GM23338 (cell line): Measurements from ENCODE around the gene ABHD5. TPM values are rescaled to one million over a fixed set of nuclear protein-coding genes. Genes with fewer than 3 reads are reported as not detected.

ENCODE experiments used
- ATAC-seq: fragments of 200-7000 bp; cut with Tn5 transposase; 3 replicates; pipeline ENCODE4 v1.9.1; 2020
- DNase-seq: peaks from one replicate; pipeline ENCODE4 v3.0.0-alpha.2; 2015; ENCODE audit warnings: low spot score
- H2AFZ ChIP-seq: fragments of 200-600 bp; sonication (generic); 2 replicates; pipeline ENCODE4 v1.8.0; 2016; ENCODE audit warnings: antibody characterized with exemption, mild to moderate bottlenecking, moderate library complexity
- H3F3A ChIP-seq: fragments of 200-600 bp; sonication (generic); replicated peaks from 2 replicates; pipeline ENCODE4 v1.8.0; 2017; ENCODE audit warnings: antibody characterized with exemption, mixed run types, low read depth
- H3K27ac ChIP-seq: fragments of 200-600 bp; sonication (generic); 2 replicates; pipeline ENCODE4 v1.6.1; 2016; ENCODE audit warnings: low read depth
- H3K27me3 ChIP-seq: fragments of 200-600 bp; sonication (generic); 2 replicates; pipeline ENCODE4 v1.8.0; 2016; ENCODE audit warnings: mild to moderate bottlenecking, mixed run types, moderate library complexity; ENCODE audit not compliant: insufficient read depth
- H3K36me3 ChIP-seq: fragments of 200-600 bp; sonication (generic); 2 replicates; pipeline ENCODE4 v1.8.0; 2016; ENCODE audit warnings: mild to moderate bottlenecking; ENCODE audit not compliant: insufficient read depth
- H3K4me1 ChIP-seq: fragments of 200-600 bp; sonication (generic); 2 replicates; pipeline ENCODE4 v1.8.0; 2016; ENCODE audit warnings: mild to moderate bottlenecking, moderate library complexity; ENCODE audit not compliant: insufficient read depth
- H3K4me2 ChIP-seq: fragments of 200-600 bp; sonication (generic); 2 replicates; pipeline ENCODE4 v1.7.1; 2017; ENCODE audit warnings: mixed run types
- H3K4me3 ChIP-seq: fragments of 200-600 bp; sonication (generic); 2 replicates; pipeline ENCODE4 v1.6.1; 2016; ENCODE audit warnings: mixed run types
- H3K79me2 ChIP-seq: fragments of 200-600 bp; sonication (generic); replicated peaks from 2 replicates; pipeline ENCODE4 v1.8.0; 2017; ENCODE audit warnings: mild to moderate bottlenecking; ENCODE audit not compliant: insufficient read depth
- H3K9me2 ChIP-seq: fragments of 200-600 bp; sonication (generic); 2 replicates; pipeline ENCODE4 v1.8.0; 2017; ENCODE audit not compliant: insufficient read depth
- H4K20me1 ChIP-seq: fragments of 200-600 bp; sonication (generic); replicated peaks from 2 replicates; pipeline ENCODE4 v1.8.0; 2017; ENCODE audit warnings: mild to moderate bottlenecking; ENCODE audit not compliant: insufficient read depth
- H3K27ac Mint-ChIP-seq: 2 replicates; pipeline ENCODE4 v1.8.0; 2020; ENCODE audit warnings: inconsistent platforms, mild to moderate bottlenecking, moderate library complexity, mixed read lengths
- H3K27me3 Mint-ChIP-seq: 3 replicates; pipeline ENCODE4 v1.8.0; 2022; ENCODE audit warnings: low read depth, mild to moderate bottlenecking, moderate library complexity, mixed read lengths, inconsistent platforms; ENCODE audit not compliant: insufficient read depth, poor library complexity
- H3K36me3 Mint-ChIP-seq: 3 replicates; pipeline ENCODE4 v1.8.0; 2021; ENCODE audit warnings: low read depth, mild to moderate bottlenecking, inconsistent platforms, moderate library complexity, mixed read lengths
- H3K4me1 Mint-ChIP-seq: 3 replicates; pipeline ENCODE4 v1.8.0; 2020; ENCODE audit warnings: mild to moderate bottlenecking, inconsistent platforms, mixed read lengths
- H3K4me3 Mint-ChIP-seq: 3 replicates; pipeline ENCODE4 v1.8.0; 2021; ENCODE audit warnings: moderate library complexity, mild to moderate bottlenecking, inconsistent platforms, mixed read lengths
- H3K9me3 Mint-ChIP-seq: 3 replicates; pipeline ENCODE4 v1.8.0; 2020; ENCODE audit warnings: moderate library complexity, mild to moderate bottlenecking, inconsistent platforms, mixed read lengths
- CREB1 ChIP-seq: fragments of 250-450 bp; sonication (Bioruptor Pico); IDR thresholded peaks from 2 replicates; pipeline ENCODE4 v1.5.0; 2020; ENCODE audit warnings: low read depth, mild to moderate bottlenecking, moderate library complexity
- CTCF ChIP-seq, 2 experiments: fragments of 200-600 bp in 1 of 2; sonication (generic) in 1 of 2; conservative IDR thresholded peaks; 2 replicates each; pipeline versions ENCODE4 v1.5.1 to v1.6.1; 2016 to 2017; ENCODE audit warnings: antibody characterized with exemption in 2 of 2, low read depth in 2 of 2, mild to moderate bottlenecking in 2 of 2, moderate library complexity in 1 of 2
- ETS1 ChIP-seq: IDR thresholded peaks from 2 replicates; pipeline ENCODE4 v1.6.1; 2016; ENCODE audit warnings: antibody characterized with exemption
- EZH2 ChIP-seq: fragments of 200-600 bp; sonication (generic); IDR thresholded peaks from one replicate; pipeline ENCODE4 v1.8.0; 2017; ENCODE audit warnings: antibody characterized with exemption, mild to moderate bottlenecking, low read depth; ENCODE audit not compliant: unreplicated experiment
- EZH2phosphoT487 ChIP-seq: fragments of 200-600 bp; sonication (generic); IDR thresholded peaks from one replicate; pipeline ENCODE4 v1.8.1; 2018; ENCODE audit warnings: antibody characterized with exemption; ENCODE audit not compliant: unreplicated experiment
- ZNF114 ChIP-seq: fragments of 250-450 bp; sonication (Bioruptor Pico); IDR thresholded peaks from 2 replicates; pipeline ENCODE4 v1.5.0; 2020; ENCODE audit warnings: mild to moderate bottlenecking, moderate library complexity
- ZNF331 ChIP-seq: fragments of 250-450 bp; sonication (Bioruptor Pico); IDR thresholded peaks from 2 replicates; pipeline ENCODE4 v1.5.0; 2020; ENCODE audit warnings: low read depth, mild to moderate bottlenecking, moderate library complexity
- ZNF462 ChIP-seq: fragments of 250-450 bp; sonication (Bioruptor Pico); IDR thresholded peaks from 2 replicates; pipeline ENCODE4 v1.5.0; 2020; ENCODE audit warnings: mild to moderate bottlenecking, moderate library complexity
- polyA plus RNA-seq: library from polyadenylated mRNA; unstranded; fragments of >200 nt; fragmentation: Nextera tagmentation; extraction: Ambion mirVana; gene quantifications from 2 replicates; pipeline ENCODE4 v1.2.1, GENCODE V29; 2016
- total RNA-seq: library from RNA; depleted of rRNA; stranded (reverse); fragments of >200 nt; shearing (Covaris generic); gene quantifications from 2 replicates; pipeline ENCODE4 v1.2.3, GENCODE V29; 2014

Gene ABHD5
- total and polyA plus RNA-seq, 2 experiments from 2014 or later: 12.1 to 12.3 TPM

GRCh38 chr3:43707998-43708397, 17.3 kb downstream of the ABHD5 start (continued):
- TF ChIP-seq ETS1: no peak
- no peak for TF ChIP-seq EZH2

- no peaks in the 10 kb centered on the region for H3K9me3 Mint-ChIP-seq
- H3K27ac ChIP-seq: no peak overlapping the region
- no peaks in the 10 kb centered on the region for H3K27me3 ChIP-seq
- DNase-seq (no peak), ATAC-seq (no peak)
- no peaks in the 10 kb centered on the region for H3F3A ChIP-seq
- H3K4me1 Mint-ChIP-seq: no peaks in the 10 kb centered on the region
- H3K27ac Mint-ChIP-seq: no peak overlapping the region
- H3K4me2 ChIP-seq: no peak overlapping the region
- no peak overlapping the region for H2AFZ ChIP-seq
- H3K36me3 ChIP-seq: no peaks in the 10 kb centered on the region
- no peaks in the 10 kb centered on the region for H3K9me2 ChIP-seq
- H3K79me2 ChIP-seq: no peaks in the 10 kb centered on the region
- peaks cover 12% of the 10 kb centered on the region; the same call in 2 of the 3 replicates for H3K36me3 Mint-ChIP-seq
- no peaks in the 10 kb centered on the region for H3K4me1 ChIP-seq
- TF ChIP-seq ZNF114 (CRISPR knock-in tag): no peak
- TF ChIP-seq CREB1 (CRISPR knock-in tag): no peak
- no peak for TF ChIP-seq ZNF331 (CRISPR knock-in tag)
- TF ChIP-seq CTCF (conservative IDR thresholded peaks at IDR 0.05; ENCODE audit: low read depth in 2 of 2): no peak
- TF ChIP-seq EZH2: no peak
- H3K4me3 Mint-ChIP-seq: no peak overlapping the region
- H3K27me3 Mint-ChIP-seq: no peaks in the 10 kb centered on the region
- H4K20me1 ChIP-seq: peaks cover 6% of the 10 kb centered on the region; the same call in 1 of the 2 replicates
- H3K4me3 ChIP-seq: no peak overlapping the region
Observed at GRCh38 chr3:43709022-43709421, 18.3 kb downstream of the ABHD5 start.

- no peak overlapping the region for H3K27ac Mint-ChIP-seq
- Histone ChIP-seq H3K79me2 (no peaks in the 10 kb centered on the region), H2AFZ (no peak overlapping the region), H3K4me2 (no peak overlapping the region), H3K36me3 (no peaks in the 10 kb centered on the region), H3K4me3 (no peak overlapping the region), H3K27ac (no peak overlapping the region), H4K20me1 (peaks cover 6% of the 10 kb centered on the region; the same call in 1 of the 2 replicates), H3K9me2 (no peaks in the 10 kb centered on the region), H3K4me1 (no peaks in the 10 kb centered on the region), H3K27me3 (no peaks in the 10 kb centered on the region), H3F3A (no peaks in the 10 kb centered on the region)
- no peaks in the 10 kb centered on the region for H3K4me1 Mint-ChIP-seq
- H3K4me3 Mint-ChIP-seq: no peak overlapping the region
- H3K9me3 Mint-ChIP-seq: no peaks in the 10 kb centered on the region
- H3K36me3 Mint-ChIP-seq: peaks cover 12% of the 10 kb centered on the region; the same call in 2 of the 3 replicates
- no peak for ATAC-seq
- DNase-seq: no peak
- H3K27me3 Mint-ChIP-seq: no peaks in the 10 kb centered on the region
- TF ChIP-seq ZNF462: no peak
- TF ChIP-seq CREB1 (CRISPR knock-in tag): no peak
- TF ChIP-seq EZH2: no peak
- no peak for TF ChIP-seq ETS1
- TF ChIP-seq EZH2phosphoT487: no peak
Observed at GRCh38 chr3:43710607-43711006, 19.9 kb downstream of the ABHD5 start.
